ENCODE measurements around the gene AFDN.

- no peak for TF ChIP-seq MYC (IDR thresholded peaks at IDR 0.05; ENCODE audit: low read depth, low read length)
- no peak for TF ChIP-seq CTCF (IDR thresholded peaks at IDR 0.05; ENCODE audit: low read depth, low read length)
- TF ChIP-seq POLR2A (IDR thresholded peaks at IDR 0.05; ENCODE audit: extremely low read depth, insufficient read length), result no peak
- TF ChIP-seq MAX (IDR thresholded peaks at IDR 0.05; ENCODE audit: low read depth, low read length), result no peak
Observed at GRCh38 chr6:167850782-167851181, 24.1 kb downstream of the AFDN start.
